ENCODE data around the gene PRKD2.

PRKD2 gene

DNA sequence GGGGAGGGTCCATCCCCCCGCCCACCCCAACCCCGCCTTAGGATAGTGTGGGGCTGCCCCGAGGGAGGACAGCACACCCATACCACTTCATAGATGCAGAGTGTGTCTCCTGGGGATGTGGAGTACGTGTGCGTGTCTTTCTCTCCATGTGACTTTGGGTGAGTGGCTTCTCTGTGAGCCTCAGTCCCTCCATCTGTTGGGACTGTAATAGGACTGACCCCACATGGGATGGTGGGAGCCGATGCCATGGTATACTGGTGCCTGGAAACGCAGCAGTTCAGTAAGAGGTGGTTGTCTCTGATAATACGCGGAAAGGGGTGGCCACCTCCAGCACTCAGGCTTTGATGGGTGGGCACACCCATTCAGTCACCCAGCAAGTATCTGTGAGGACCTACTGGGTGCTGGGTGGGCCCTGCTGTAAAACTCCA lies 816 bp upstream of the PRKD2 start:
- no peak for TF ChIP-seq ZNF350 (tag by site-specific recombination; IDR thresholded peaks at IDR 0.05)
- TF ChIP-seq, protein P1, sequence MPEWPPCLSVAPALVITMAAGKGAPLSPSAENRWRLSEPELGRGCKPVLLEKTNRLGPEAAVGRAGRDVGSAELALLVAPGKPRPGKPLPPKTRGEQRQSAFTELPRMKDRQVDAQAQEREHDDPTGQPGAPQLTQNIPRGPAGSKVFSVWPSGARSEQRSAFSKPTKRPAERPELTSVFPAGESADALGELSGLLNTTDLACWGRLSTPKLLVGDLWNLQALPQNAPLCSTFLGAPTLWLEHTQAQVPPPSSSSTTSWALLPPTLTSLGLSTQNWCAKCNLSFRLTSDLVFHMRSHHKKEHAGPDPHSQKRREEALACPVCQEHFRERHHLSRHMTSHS (tag by site-specific recombination; IDR thresholded peaks at IDR 0.05): no peak
- peak; percentile 28; the same call in 1 of the 2 replicates for TF ChIP-seq ZNF366 (tag by site-specific recombination; conservative IDR thresholded peaks at IDR 0.05)
- TF ChIP-seq SP3 (tag by site-specific recombination; IDR thresholded peaks at IDR 0.05): 0 out of 2 replicates have a peak, but pooled peaks have one; percentile 0
- no peak for TF ChIP-seq ZNF211 (tag by site-specific recombination; IDR thresholded peaks at IDR 0.05; ENCODE audit: low read depth)
- peak; percentile 70; the same call in 1 of the 2 replicates for TF ChIP-seq KLF9 (tag by site-specific recombination; IDR thresholded peaks at IDR 0.05; ENCODE audit: low read depth)
- TF ChIP-seq PRDM10 (tag by site-specific recombination; IDR thresholded peaks at IDR 0.05): peak; percentile 38; the same call in 1 of the 2 replicates
- no peak for TF ChIP-seq ZNF658 (tag by site-specific recombination; IDR thresholded peaks at IDR 0.05)
- ChIA-PET POLR2A (interaction anchor here (0.6 to 0.8 kb wide), 2 partner anchors 107 to 560 kb away, joined by 3 read pairs; no protein-coding TSS in a partner anchor), CTCF (interaction anchor here (0.6 kb wide), 1 partner anchor 38 kb away, joined by 3 read pairs; no protein-coding TSS in a partner anchor)
- no peaks in the 10 kb centered on the region for H3K9me3 ChIP-seq (ENCODE audit: control insufficient read depth, insufficient read depth, low read depth, low read length)
- peak overlapping the region; percentile 43; the same call in 1 of the 2 replicates for H3K27ac ChIP-seq (ENCODE audit: extremely low read depth, low read depth, low read length)
- H3K4me3 ChIP-seq (ENCODE audit: low read depth, low read length): peak overlapping the region; percentile 81
- H3K4me1 ChIP-seq (ENCODE audit: control insufficient read depth, insufficient read depth, low read length): peaks cover 15% of the 10 kb centered on the region
- peaks cover 13 to 37% of the 10 kb centered on the region in 2 experiments; a peak in 2 of 3 replicates for H3K36me3 ChIP-seq (ENCODE audit: control insufficient read depth in 2 of 2, insufficient read depth in 1 of 2, low read length in 2 of 2)

DNA sequence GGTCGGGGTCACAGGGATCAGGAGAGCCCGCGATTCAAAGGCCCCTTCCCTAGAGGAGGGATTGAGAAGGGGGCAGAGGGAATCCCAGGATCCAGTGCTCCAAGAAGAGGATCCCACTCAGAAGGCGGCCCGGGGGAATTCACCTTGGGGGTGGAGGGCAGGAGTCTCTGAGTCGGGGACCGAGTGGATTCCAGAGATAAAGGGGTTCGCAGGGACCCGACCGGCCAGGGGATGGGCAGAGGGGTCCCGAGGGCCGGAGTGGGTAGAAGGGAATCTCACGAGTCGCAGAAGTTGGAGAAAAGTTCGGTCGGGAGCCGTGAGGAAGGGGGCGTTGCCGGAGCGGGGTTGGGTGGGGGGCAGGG lies 261 bp downstream of the PRKD2 start:
- peaks cover 17 to 26% of the 10 kb centered on the region in 2 experiments; a peak in 2 of 3 replicates for H3K36me3 ChIP-seq (ENCODE audit: control insufficient read depth in 2 of 2, insufficient read depth in 1 of 2, low read length in 2 of 2)
- peak overlapping the region; percentile 81 for H3K4me3 ChIP-seq (ENCODE audit: low read depth, low read length)
- H3K27ac ChIP-seq (ENCODE audit: extremely low read depth, low read depth, low read length): peak overlapping the region; percentile 74; the same call in 1 of the 2 replicates
- H3K4me1 ChIP-seq (ENCODE audit: control insufficient read depth, insufficient read depth, low read length): peaks cover 15% of the 10 kb centered on the region
- no peaks in the 10 kb centered on the region for H3K9me3 ChIP-seq (ENCODE audit: control insufficient read depth, insufficient read depth, low read depth, low read length)
- POLR2A ChIA-PET: interaction anchor here (0.6 to 0.8 kb wide), 3 partner anchors 50 to 516 kb away, joined by 3 to 4 read pairs (median 3); no protein-coding TSS in a partner anchor
- CTCF ChIA-PET: no interaction called here
- TF ChIP-seq KLF16 (tag by site-specific recombination; IDR thresholded peaks at IDR 0.05): no peak
- TF ChIP-seq ZNF747 (tag by site-specific recombination; IDR thresholded peaks at IDR 0.05): no peak
- TF ChIP-seq ZNF792 (tag by site-specific recombination; IDR thresholded peaks at IDR 0.05): no peak
- no peak for TF ChIP-seq ZNF664 (tag by site-specific recombination; IDR thresholded peaks at IDR 0.05)
- TF ChIP-seq ZBTB26 (tag by site-specific recombination; optimal IDR thresholded peaks at IDR 0.05): no peak
- no peak for TF ChIP-seq ZNF449 (tag by site-specific recombination; IDR thresholded peaks at IDR 0.05)
- TF ChIP-seq IKZF3 (tag by site-specific recombination; IDR thresholded peaks at IDR 0.05): 0 out of 2 replicates have a peak, but pooled peaks have one; percentile 39
- TF ChIP-seq ZNF785 (tag by site-specific recombination; IDR thresholded peaks at IDR 0.05): no peak
- no peak for TF ChIP-seq BCL6B (tag by site-specific recombination; IDR thresholded peaks at IDR 0.05)
- TF ChIP-seq OVOL3 (tag by site-specific recombination; IDR thresholded peaks at IDR 0.05): no peak
- no peak for TF ChIP-seq ZXDB (tag by site-specific recombination; IDR thresholded peaks at IDR 0.05)
- TF ChIP-seq ZNF518A (tag by site-specific recombination; conservative IDR thresholded peaks at IDR 0.05; ENCODE audit: low read depth): no peak
